Measurements from ENCODE around the gene METAP1D.
"Not testable (repeated sequence)": the region's sequence is repeated elsewhere in the genome, so short reads cannot be mapped to it uniquely, and the experiment has no call there.

Gene METAP1D

GRCh38 chr2:172049567-172050120 is 49.9 kb downstream of the METAP1D start:
- no peak for DNase-seq

DNA sequence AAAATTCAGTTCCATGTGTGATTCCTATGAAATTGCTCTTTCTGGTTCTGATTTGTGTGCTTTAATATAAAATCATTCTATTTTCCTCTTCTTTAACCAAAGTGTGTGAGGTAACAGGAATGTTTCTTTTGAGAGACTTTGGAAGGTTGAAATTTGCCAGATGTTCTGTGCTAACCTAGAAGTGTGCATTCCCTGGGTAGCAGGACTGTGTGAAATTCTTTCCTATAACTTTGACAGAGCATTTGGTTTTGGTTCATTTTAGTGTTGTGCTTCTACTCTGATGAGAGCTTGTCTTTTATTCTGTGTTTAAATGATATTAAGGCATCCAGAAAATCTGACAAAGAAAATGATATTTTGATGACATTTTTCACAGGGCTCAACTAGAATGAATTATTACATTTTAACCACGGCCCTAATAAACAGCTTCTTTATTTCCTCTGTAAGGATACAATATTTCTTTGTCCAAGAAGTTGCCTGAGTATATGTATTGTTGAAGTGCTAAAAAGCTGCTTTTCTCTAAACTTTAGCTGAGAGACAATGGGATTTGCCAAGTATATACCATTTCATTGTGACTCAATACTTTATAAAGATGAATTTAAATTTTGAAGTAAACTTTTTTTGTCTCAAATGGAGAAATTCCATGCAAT is 50.8 kb downstream of the METAP1D start:
- no peak for DNase-seq

- DNase-seq, result no peak
These were observed 52.5 kb downstream of the METAP1D start for GRCh38 chr2:172052000-172052983.

DNA sequence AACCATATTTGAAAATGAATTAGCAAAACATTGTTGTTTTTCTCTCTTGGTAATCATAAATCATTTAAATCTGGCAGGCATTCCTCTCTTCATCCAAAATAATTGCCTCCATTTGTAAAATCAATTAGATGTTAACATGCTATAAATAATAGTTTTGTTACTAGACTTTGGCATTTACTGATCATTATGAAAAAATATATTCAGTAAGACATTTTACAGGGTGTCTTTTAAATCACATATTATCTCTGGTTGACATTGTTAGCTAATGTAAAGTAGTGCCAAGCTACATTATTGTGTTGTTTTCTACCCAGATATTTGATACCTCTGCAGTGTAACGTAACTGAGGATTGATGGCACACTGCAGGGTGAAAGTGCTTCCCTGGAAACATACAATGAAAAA is 53.7 kb downstream of the METAP1D start:
- DNase-seq, result no peak

GRCh38 chr2:172056293-172056692 is 56.5 kb downstream of the METAP1D start:
- DNase-seq, result no peak

DNA sequence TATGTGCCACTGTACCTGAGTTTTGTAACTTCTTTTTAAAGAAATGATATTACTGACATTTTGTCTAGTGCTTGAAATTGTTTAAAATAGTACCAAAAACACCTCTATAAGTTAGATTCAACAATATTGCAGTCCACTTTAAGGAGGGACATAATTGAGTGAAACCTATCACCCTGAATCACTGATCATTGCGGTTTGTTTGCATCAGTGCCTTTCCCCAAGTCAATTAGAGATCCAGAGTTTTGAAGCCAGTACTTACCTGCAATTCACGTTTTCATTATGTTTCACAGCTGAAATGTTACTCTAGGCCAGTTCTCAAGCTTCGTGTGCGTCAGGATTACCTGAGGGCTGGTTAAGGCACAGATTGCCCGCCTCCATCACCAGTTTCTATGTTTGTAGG is 58.9 kb downstream of the METAP1D start:
- no peak for DNase-seq

- DNase-seq, result not testable (repeated sequence)
These were observed 60.4 kb downstream of the METAP1D start for GRCh38 chr2:172060118-172060517.

- DNase-seq, result no peak
These were observed 62.8 kb downstream of the METAP1D start for GRCh38 chr2:172062402-172063004.

- no peak for DNase-seq
These were observed 63.7 kb downstream of the METAP1D start for GRCh38 chr2:172063446-172063845.

- DNase-seq, result no peak
These were observed 65.4 kb downstream of the METAP1D start for GRCh38 chr2:172065111-172065510.

GRCh38 chr2:172066394-172066886 is 66.7 kb downstream of the METAP1D start:
- DNase-seq, result no peak

DNA sequence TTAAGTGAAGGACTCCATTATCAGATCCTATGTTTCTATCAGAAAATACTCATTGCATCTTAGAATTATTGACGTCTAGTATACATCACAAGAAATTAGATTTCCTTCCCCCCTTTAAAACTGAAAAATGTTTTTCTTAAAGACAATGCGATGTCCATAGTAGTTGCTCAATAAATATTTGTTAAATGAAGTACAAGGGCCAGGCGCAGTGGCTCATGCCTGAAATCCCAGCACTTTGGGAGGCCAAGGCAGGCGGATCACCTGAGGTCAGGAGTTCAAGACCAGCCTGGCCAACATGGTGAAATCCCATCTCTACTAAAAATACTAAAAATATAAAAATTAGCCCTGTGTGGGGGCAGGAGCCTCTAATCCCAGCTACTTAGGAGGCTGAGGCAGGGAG is 68.2 kb downstream of the METAP1D start:
- not testable (repeated sequence) for DNase-seq

GRCh38 chr2:172070936-172071335 is 71.2 kb downstream of the METAP1D start:
- DNase-seq, result no peak

DNA sequence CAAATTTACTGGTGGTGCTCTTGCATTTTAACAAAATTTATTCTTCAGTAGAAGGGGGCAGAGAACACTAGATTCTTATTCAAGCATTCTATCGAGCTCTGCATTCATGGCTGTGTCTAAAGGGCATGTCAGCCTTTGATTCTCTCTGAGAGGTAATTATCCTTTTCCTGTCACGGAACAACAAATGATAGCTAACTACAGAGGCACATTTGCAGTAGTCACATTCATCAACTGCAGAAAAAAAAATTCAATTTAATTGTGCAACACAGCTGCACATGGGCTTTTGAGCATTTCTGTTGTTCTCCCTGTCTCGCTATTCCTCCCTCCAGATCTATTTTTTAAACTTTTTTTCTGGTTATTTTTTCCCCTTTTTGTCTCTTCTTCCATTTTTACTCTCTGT is 72.5 kb downstream of the METAP1D start:
- no peak for DNase-seq

- no peak for DNase-seq
These were observed 73.0 kb downstream of the METAP1D start for GRCh38 chr2:172072706-172073105.

GRCh38 chr2:172073518-172073917 is 73.8 kb downstream of the METAP1D start:
- DNase-seq, result no peak

DNA sequence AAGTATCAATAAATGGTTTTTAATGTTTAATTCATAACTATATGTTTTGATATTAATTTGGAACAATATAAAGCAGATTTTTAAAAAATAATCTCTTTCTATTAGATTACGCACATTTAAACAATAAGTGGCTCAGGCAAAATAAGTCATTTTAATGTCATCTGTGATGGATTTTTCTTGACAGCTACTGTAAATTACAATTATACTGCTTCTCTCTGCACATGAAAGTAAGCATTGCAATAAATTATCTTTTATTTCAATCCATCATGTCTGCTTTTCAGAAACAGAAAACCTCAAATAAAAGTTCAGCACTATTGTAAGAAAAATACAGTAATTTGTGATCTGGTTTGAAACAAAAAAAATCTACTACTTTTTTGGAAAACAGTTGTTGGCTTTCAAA is 74.5 kb downstream of the METAP1D start:
- no peak for DNase-seq

DNA sequence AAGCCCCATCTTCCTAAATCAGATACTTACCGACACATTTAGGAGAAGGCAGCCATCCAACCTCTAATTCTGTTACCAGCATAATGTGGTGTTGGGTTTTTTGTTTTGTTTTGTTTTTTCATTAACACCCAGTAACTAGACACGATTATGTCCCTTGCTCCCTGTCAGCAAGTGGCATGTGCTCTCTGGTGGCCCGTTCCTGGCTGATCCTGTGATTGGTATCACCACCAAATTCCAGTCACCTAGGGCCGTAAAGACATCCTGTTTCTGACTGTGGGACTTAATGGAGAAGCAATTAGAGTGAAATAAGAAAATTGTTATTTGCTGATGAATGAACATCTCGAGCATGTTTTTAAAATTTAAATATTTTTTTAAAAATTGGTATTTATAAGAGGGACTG is 79.7 kb downstream of the METAP1D start:
- DNase-seq, result no peak

DNA sequence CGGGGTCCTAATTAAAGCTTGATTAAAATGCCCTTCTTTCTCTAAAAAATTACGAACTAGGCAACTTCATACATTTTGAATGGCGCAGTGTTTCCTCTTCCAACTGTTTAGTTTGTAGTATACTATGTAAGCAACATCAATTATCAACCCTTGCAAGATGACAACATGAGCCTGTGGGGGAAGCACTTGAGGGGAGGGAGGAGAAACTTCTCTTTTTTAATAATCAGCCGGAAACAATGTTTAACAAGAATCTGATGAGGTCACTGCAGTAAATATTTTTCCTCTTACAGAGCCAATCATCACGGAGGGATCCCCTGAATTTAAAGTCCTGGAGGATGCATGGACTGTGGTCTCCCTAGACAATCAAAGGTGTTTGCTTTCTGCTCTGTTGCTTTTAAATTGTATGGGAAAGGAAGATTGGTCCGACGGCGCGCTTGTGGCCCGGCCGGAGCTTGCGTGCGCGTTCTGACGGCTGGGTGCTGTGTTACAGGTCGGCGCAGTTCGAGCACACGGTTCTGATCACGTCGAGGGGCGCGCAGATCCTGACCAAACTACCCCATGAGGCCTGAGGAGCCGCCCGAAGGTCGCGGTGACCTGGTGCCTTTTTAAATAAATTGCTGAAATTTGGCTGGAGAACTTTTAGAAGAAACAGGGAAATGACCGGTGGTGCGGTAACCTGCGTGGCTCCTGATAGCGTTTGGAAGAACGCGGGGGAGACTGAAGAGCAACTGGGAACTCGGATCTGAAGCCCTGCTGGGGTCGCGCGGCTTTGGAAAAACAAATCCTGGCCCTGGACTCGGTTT is 80.3 kb downstream of the METAP1D start:
- DNase-seq, result no peak

- no peak for DNase-seq
These were observed 81.0 kb downstream of the METAP1D start for GRCh38 chr2:172080641-172081220.

DNA sequence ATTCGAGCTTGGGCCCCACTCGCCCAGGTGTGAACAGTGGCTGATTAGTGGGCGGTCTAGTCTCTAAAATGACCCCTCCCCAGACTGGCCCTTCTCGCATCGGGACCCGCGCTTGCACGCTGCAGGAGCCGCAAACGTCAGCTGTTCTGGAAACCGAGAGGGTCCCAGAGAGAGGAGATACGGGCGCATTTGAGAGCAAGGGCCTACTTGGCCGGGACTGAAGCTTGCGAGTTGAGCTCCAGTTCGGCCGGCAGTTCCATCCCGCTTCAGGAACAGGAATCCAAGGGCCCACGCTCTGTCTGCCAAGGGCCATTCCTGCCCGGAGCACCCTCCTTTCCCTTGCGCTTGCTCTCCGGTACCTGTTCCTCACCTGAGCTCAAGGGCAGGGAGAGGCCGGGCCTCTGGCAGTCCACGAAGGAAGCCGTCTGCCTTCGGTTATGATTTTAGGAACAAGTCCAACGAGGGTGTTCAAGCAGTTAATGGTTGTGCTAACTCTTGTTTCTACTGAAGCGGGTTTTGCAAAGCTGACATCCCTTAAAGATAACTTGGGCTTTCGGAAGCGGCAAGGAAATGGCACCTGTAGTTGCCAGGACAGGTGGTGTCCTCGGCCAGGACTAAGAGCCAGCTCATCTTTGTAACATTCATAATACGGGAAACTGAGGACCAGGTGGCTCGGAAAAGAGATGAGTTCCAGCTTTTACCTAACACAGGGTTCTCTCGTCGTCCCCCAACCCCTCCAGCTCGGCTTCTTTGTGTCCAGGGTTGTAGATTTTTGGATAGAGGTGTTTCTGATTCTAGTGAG is 81.7 kb downstream of the METAP1D start:
- DNase-seq, result no peak

Data from DMS 273 treated with DMSO at 0.1 percent for 48 hours (cell line).